NCI-H2196 treated with DMSO at 0.1 percent for 48 hours (cell line): ENCODE data around the gene HID1.
A peak's percentile ranks its signal among the peaks of the same experiment; 100 is the strongest.
"Not testable (repeated sequence)": the region's sequence is repeated elsewhere in the genome, so short reads cannot be mapped to it uniquely, and the experiment has no call there.

Experiments
- DNase-seq: peaks from one replicate; lab custom pipeline; 2025; ENCODE audit not compliant: unreplicated experiment; lab: John Stamatoyannopoulos, UW

HID1 gene

GRCh38 chr17:74924250-74924948 is 48.2 kb downstream of the HID1 start, which contains the start of gene OTOP2:
Gene OTOP2, plus strand, starts transcription at chr17:74924273. Its CDS starts 360 bp downstream, at chr17:74924633.
- DNase-seq = no peak

DNA sequence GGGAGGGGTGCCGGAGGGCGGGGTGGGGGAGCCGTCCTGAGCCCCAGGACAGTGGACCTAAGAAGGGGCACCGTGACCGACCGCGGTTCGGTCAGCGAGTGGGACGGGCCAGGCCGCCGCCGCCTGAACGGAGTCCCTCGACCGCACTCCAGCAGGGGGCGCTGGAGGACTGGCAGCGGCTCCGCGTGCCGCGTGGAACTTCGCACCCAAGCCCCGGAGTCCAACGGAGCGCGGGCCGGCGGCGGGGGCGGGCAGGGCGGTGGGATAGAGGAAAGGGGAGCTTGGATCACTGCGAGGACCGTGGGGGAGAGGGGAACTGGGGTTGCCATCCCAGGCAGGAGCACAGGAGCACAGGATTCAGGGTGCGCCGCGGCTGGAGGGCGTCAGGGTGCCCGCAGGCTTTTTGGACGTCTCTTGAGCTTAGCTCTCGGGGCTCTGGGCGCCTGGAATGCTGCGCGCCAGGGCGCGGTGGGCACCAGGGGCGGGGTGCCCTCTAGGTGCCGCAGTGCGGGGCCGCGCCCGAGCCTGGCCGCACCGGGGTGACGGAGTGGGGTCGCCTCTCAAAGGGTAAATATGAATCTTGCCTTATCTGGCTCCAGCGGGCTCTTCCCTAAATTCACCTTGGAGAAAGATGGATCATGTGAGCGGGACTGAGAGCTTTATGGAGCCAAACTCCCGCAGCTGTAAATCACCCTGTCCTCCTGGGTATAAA is 48.9 kb downstream of the HID1 start:
- peak; percentile 21 for DNase-seq

- no peak for DNase-seq
These were observed 49.6 kb downstream of the HID1 start, which contains the start of gene USH1G for GRCh38 chr17:74922694-74923537. Gene USH1G, minus strand, starts transcription at chr17:74923255. Its CDS starts 182 bp downstream, at chr17:74923073.

- no peak for DNase-seq
These were observed 50.4 kb downstream of the HID1 start for GRCh38 chr17:74922172-74922571.

GRCh38 chr17:74921769-74922168 is 50.8 kb downstream of the HID1 start:
- no peak for DNase-seq

DNA sequence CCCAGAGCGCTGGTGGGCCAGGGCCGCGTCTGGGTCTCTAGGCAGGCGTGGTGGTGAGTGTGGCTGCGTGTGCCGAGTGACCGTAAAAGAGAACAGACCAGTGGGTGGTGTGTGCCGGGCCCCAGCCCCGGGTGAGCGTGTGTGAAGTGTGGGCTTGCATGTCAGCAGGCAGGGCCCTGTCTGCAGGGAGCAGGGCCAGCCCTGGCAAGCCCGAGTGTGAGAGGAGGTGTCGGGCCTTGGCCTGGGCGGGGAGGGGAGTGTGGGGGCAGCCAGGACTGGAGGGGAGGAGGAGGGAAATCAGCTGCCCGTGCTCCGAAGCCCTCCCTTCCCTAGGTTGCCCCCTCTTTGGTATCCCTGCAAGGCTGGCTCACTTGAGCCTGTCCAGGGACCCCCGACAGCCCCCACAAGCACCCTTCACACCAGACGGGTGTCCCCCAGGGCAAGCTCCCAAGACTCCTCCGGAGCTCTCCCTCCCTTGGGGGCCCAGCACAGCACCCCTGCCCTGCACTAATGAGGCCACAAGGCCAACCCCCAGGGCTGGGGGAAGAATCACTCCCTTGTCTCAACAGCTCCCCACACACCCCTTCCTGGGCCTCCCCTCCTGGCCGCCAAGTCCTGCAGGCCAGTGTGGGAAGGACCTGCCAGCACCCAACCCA is 51.4 kb downstream of the HID1 start:
- DNase-seq = no peak

GRCh38 chr17:74920642-74921025 is 51.9 kb downstream of the HID1 start:
- DNase-seq = no peak

DNA sequence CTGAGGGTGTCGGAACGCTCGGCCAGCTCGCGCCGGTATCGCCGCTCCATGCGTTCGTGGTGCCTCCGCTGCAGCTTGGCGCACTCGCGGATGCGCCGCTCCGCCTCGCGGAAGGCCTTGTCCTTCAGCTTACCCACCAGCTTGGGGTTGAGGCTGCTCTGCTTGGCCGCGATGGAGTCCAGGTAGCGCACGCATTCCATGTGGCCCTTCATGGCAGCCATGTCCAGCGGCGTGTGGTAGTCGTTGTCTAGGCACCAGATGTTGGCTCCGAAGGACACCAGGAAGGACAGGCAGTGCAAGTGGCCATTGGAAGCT is 52.3 kb downstream of the HID1 start:
- no peak for DNase-seq

DNA sequence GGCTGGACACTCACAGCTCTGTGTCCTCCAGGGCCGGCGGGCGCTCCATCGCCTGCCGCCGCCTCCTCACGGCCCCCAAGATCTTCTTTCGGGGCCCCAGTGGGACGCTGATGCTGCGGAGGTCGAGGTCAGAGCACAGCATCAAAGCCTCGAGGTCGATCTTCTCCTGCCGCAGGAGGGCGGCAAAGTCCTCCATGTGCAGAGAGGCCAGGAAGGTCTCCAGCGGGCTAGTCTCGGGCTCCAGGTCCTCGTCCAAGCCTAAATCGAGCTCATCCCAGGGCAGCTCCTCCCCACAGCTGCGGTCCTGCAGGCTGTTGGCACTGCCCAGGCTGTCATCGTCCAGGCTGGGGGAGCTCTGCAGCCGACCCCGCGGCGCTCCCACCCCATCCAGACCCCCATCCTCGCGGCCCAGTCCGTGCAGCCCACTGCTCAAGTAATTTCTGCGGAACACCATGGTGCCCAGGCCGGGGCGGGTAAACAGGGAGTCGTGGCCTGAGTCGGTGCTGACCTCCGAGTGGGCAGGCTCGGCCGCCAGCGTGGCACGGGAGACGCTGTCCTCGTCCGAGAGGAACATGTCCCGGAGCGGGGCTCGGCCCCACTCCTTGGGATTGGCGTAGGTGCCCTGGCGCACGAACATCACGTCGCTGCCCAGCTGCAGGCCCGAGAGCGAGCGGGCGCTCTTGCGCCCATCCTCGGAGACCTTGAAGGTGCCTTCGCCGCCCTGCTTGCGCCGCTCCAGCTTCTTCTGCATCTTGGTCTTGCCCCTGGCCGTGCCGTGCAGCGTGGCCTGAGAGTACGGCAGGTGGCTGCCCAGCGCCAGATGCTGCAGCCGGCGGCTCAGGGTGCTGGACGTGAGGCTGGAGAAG is 52.9 kb downstream of the HID1 start:
- no peak for DNase-seq

DNA sequence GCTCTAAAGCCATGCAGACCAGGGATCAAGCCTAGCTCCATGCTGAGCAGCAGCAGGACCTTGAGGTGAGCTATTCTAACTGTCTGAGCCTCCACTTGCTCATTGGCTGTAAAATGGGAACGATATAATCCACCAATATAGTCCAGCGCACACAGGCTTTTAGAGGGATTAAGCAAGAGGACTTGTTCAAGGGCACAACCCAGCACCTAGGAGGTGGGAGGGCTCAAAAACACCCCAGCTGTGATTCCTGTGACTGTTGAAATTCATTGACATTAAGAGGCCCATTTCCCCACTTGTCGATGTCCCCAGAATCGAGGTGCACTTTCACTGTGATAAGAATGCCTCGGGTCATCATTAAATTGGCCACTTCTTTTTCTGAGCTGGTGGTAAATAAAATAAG is 53.7 kb downstream of the HID1 start:
- no peak for DNase-seq

DNA sequence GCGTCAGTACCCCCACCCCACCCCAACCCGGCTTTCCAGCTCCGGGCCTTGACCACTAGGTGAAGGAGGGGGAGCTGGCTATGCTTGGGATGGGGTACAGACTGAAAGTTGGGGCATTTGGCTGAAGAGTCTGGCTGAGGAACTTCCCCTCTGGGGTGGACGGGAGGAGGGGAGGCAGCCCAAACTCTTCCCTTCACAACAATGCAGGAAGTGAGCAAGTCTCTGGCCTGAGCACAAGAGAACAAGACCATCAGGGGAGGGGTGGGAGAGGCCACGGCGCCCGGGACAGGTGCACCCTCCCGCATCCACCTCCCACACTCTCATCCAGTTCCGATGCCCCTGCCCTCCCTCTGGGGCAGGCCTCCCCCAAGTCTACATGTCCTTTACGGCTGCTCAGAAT is 55.1 kb downstream of the HID1 start:
- DNase-seq = no peak

GRCh38 chr17:74916851-74917199 is 55.7 kb downstream of the HID1 start:
- DNase-seq = no peak

DNA sequence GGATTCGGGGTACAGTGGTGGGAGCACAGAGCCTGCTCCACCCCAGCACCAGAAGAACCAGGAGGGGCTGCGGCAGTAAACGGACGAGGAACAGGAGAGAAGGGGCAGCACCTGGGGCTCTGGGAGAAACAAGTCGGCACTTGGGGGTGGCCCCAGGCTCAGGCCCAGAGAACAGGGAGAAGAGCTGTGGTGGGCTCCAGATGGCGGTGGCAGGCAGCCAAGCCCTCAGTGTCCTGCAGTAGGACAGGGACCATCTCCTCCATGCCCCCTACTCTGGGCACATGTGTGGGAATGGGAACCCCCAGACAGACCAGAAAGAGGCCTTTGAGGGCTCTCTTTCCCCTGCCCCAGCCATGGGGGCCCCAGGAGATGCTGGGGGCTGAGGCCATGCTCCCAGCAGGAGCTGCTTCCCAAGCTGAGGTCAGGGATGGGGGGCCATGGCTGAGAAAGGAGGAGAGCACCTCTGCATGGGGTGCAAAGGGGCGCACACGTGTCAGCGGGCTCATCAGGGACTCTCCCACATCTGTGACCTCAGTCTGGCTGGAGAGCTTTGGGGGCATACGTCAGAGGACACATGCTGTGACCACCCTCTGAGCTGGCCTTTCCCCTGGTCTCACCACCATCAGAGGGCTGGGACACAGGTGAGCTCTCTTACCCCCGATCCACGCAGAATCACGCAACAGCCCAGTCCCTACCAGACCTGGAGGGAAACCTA is 56.3 kb downstream of the HID1 start:
- no peak for DNase-seq

DNA sequence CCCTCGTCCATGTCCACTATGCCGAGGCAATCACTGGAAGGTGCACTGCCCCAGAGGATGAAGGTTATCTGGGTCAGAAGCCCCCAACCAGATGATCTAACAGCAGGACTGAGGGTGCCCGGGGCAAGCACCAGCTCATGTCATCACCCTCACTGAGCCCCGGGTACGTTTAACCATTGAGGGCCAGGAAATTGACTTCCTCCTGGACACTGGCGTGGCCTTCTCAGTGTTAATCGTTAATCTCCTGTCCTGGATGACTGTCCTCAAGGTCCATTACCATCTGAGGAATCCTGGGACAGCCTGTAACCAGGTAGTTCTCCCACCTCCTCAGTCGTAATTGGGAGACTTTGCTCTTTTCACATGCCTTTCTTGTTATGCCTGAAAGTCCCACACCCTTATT is 61.1 kb downstream of the HID1 start:
- not testable (repeated sequence) for DNase-seq

DNA sequence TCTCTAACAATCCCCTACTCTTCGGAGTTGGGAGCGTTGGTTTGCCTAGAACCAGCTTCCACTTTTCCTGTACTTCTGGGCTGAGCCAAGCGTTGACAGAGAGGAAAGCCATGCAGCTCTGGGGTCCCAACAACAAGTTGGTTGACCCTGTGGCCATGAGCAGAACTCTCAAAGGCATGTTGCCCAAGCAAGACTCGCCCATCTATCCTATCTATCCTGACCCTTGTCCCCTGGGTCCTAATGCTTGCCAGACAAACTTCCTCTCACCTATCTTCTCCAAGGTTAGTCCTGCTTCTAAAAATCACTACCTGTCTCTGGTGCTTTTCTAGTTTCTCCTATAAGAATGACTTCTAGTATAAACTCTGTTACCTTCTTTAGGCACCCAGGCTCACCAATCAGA is 63.5 kb downstream of the HID1 start:
- DNase-seq = not testable (repeated sequence)

GRCh38 chr17:74907012-74907411 is 65.5 kb downstream of the HID1 start:
- DNase-seq = no peak

DNA sequence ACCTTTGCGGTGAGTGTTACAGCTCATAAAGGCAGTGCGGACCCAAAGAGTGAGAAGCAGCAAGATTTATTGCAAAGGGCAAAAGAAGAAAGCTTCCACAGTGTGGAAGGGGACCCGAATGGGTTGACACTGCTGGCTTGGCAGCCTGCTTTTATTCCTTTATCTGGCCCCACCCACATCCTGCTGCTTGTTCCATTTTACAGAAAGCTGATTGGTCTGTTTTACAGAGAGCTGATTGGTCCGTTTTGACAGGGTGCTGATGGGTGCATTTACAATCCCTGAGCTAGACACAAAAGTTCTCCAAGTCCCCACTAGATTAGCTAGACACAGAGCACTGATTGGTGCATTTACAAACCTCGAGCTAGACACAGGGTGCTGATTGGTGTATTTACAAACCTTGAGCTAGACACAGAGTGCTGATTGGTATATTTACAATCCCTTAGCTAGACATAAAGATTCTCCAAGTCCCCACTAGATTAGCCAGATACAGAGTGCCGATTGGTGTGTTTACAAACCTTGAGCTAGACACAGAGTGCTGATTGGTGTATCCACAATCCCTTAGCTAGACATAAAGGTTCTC is 66.3 kb downstream of the HID1 start:
- not testable (repeated sequence) for DNase-seq

GRCh38 chr17:74904687-74905409 is 67.7 kb downstream of the HID1 start:
- no peak for DNase-seq

DNA sequence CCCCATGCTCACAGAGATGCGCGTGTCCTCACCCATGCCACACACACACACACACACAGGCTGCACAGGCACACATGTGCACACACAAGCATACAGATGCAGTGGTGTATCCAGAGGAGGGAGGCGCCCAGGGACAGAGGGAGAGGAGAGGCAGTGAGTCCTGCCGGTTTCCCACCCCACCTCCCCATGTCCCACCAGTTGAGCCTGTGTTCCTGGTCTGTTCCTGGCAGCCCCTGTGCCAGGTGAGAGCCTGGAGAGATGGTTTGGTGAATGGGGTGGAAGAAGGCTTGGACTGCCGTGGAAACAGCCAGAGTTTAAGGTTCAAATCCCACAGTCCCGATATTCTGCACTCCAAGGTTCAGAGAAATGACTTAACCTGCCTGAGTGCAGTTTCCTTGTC is 68.9 kb downstream of the HID1 start:
- no peak for DNase-seq
